CD14-positive monocyte (primary cell): Measurements from ENCODE around the gene NFATC1. TPM values are rescaled to one million over a fixed set of nuclear protein-coding genes. Genes with fewer than 3 reads are reported as not detected.

Source experiments
- DNase-seq, 3 donors: peaks; one replicate each; pipeline ENCODE4 v3.0.0-alpha.2; 2011 to 2022
- H2AFZ ChIP-seq: 2 replicates; pipeline ENCODE4 v1.6.0; 2012; ENCODE audit warnings: mild to moderate bottlenecking, low read depth, low read length, inconsistent platforms; ENCODE audit not compliant: insufficient read depth, poor library complexity, severe bottlenecking
- H3K27ac ChIP-seq, 2 donors: 1 replicate in 1 of 2; 2 replicates in 1 of 2; pipeline ENCODE4 v1.5.1; 2012 to 2013; ENCODE audit warnings: low read length in 2 of 2, control low read depth in 1 of 2, inconsistent platforms in 1 of 2, low read depth in 1 of 2, mild to moderate bottlenecking in 1 of 2
- H3K27me3 ChIP-seq, 2 donors: one replicate each; pipeline versions ENCODE4 v1.6.0 to v1.6.1; 2011 to 2013; ENCODE audit warnings: low read length in 2 of 2; ENCODE audit not compliant: control insufficient read depth in 2 of 2, insufficient read depth in 2 of 2
- H3K36me3 ChIP-seq, 2 donors: replicated peaks in 1 of 2; 1 replicate in 1 of 2; 2 replicates in 1 of 2; pipeline versions ENCODE4 v1.5.1 to v1.6.1; 2012 to 2013; ENCODE audit warnings: low read length in 2 of 2, control low read depth in 1 of 2, inconsistent platforms in 1 of 2, mild to moderate bottlenecking in 1 of 2; ENCODE audit not compliant: insufficient read depth in 2 of 2, control insufficient read depth in 1 of 2
- H3K4me1 ChIP-seq, 2 donors: 1 replicate in 1 of 2; 2 replicates in 1 of 2; pipeline versions ENCODE4 v1.5.1 to v1.6.1; 2012 to 2013; ENCODE audit warnings: low read length in 2 of 2, control low read depth in 1 of 2, inconsistent platforms in 1 of 2, mild to moderate bottlenecking in 1 of 2, moderate library complexity in 1 of 2; ENCODE audit not compliant: insufficient read depth in 2 of 2, control insufficient read depth in 1 of 2
- H3K4me2 ChIP-seq: replicated peaks from 2 replicates; pipeline ENCODE3; 2012; ENCODE audit warnings: low read length, moderate library complexity, mild to moderate bottlenecking; ENCODE audit not compliant: poor library complexity, severe bottlenecking; ENCODE audit errors: extremely low read depth
- H3K4me3 ChIP-seq, 3 experiments: fragments of 200-600 bp in 1 of 3; sonication (generic) in 1 of 3; replicated peaks in 1 of 3; 1 replicate in 2 of 3; 2 replicates in 1 of 3; pipeline ENCODE4 v1.5.1; 2011 to 2013; ENCODE audit warnings: low read length in 3 of 3, mild to moderate bottlenecking in 3 of 3, control low read depth in 2 of 3, low read depth in 2 of 3, inconsistent platforms in 1 of 3, moderate library complexity in 1 of 3
- H3K79me2 ChIP-seq: 2 replicates; pipeline ENCODE4 v1.6.0; 2012; ENCODE audit warnings: mild to moderate bottlenecking, control low read depth, inconsistent platforms, low read length, moderate library complexity; ENCODE audit not compliant: insufficient read depth
- H3K9ac ChIP-seq: 2 replicates; pipeline ENCODE4 v1.6.0; 2017; ENCODE audit warnings: low read length, mild to moderate bottlenecking; ENCODE audit not compliant: insufficient read depth, poor library complexity, severe bottlenecking
- H3K9me3 ChIP-seq, 2 donors: replicated peaks in 1 of 2; 1 replicate in 1 of 2; 2 replicates in 1 of 2; pipeline versions ENCODE4 v1.5.1 to v1.6.1; 2012 to 2013; ENCODE audit warnings: low read length in 2 of 2, control low read depth in 1 of 2; ENCODE audit not compliant: control insufficient read depth in 1 of 2, insufficient read depth in 1 of 2
- H4K20me1 ChIP-seq: 2 replicates; pipeline ENCODE4 v1.6.0; 2012; ENCODE audit warnings: mild to moderate bottlenecking, low read length, control low read depth, moderate library complexity; ENCODE audit not compliant: insufficient read depth
- H3K27ac Mint-ChIP-seq, 7 donors: one replicate each; pipeline ENCODE4 v1.8.0; 2020; ENCODE audit warnings: mild to moderate bottlenecking in 7 of 7, mixed read lengths in 7 of 7, moderate library complexity in 6 of 7, inconsistent platforms in 2 of 7
- H3K27me3 Mint-ChIP-seq, 3 donors: one replicate each; pipeline ENCODE4 v1.8.0; 2021 to 2022; ENCODE audit warnings: low read depth in 3 of 3, mild to moderate bottlenecking in 3 of 3, mixed read lengths in 3 of 3, moderate library complexity in 3 of 3, inconsistent platforms in 1 of 3
- H3K36me3 Mint-ChIP-seq, 2 donors: one replicate each; pipeline ENCODE4 v1.8.0; 2020; ENCODE audit warnings: mixed read lengths in 2 of 2, inconsistent platforms in 1 of 2, mild to moderate bottlenecking in 1 of 2
- H3K4me1 Mint-ChIP-seq: one replicate; pipeline ENCODE4 v1.8.0; 2020; ENCODE audit warnings: mild to moderate bottlenecking, mixed read lengths
- H3K4me3 Mint-ChIP-seq, 2 donors: one replicate each; pipeline ENCODE4 v1.8.0; 2020; ENCODE audit warnings: mild to moderate bottlenecking in 2 of 2, mixed read lengths in 2 of 2, moderate library complexity in 1 of 2
- H3K9me3 Mint-ChIP-seq, 7 donors: one replicate each; pipeline ENCODE4 v1.8.0; 2020 to 2022; ENCODE audit warnings: mixed read lengths in 7 of 7, mild to moderate bottlenecking in 6 of 7, moderate library complexity in 6 of 7, inconsistent platforms in 2 of 7
- WGBS: methylation state at CpG from one replicate; pipeline ENCODE4 v1.1.5; 2013; ENCODE audit warnings: missing lambda C conversion rate; ENCODE audit not compliant: insufficient coverage; 5-methylcytosine and 5-hydroxymethylcytosine counted together
- intact Hi-C, 2 donors: fragments of 100-400 bp; cut with micrococcal nuclease; formaldehyde crosslinking; loops; one replicate each; pipeline versions ENCODE4 v1.15.0 to v1.15.1; 2023
- polyA plus RNA-seq, 3 donors: library from polyadenylated mRNA; depleted of rRNA in 1 of 3; unstranded in 2 of 3; stranded (reverse) in 1 of 3; fragments of 300-500 nt in 2 of 3; fragments of >200 nt in 1 of 3; fragmentation: Illumina TruSeq in 2 of 3; gene quantifications; 1 replicate in 2 of 3; 2 replicates in 1 of 3; pipeline ENCODE4 v1.2.3, GENCODE V29; 2012 to 2021
- TF ChIP-seq, protein P1 (sequence below): fragments of 200-600 bp; IDR thresholded peaks from one replicate; pipeline ENCODE4 v1.8.0; 2022; ENCODE audit warnings: antibody characterized with exemption, mild to moderate bottlenecking

NFATC1 gene
- polyA plus RNA-seq, 3 donors = 7.8 to 10.7 (median 8.3) TPM

GRCh38 chr18:79489899-79490625 is 94.3 kb downstream of the NFATC1 start:
- peak overlapping the region in 1 of 7 donors; percentile 18 for H3K27ac Mint-ChIP-seq
- H3K4me3 ChIP-seq = no peak overlapping the region
- peaks cover 0 to 2% (median 1%) of the 10 kb centered on the region in 3 donors for H3K27me3 Mint-ChIP-seq
- H3K9ac ChIP-seq = no peak overlapping the region
- no peak overlapping the region for H3K27ac ChIP-seq
- peaks cover 29 to 79% of the 10 kb centered on the region in 2 donors for H3K36me3 ChIP-seq
- intact Hi-C loops = no loop called here
- no peaks in the 10 kb centered on the region for H3K27me3 ChIP-seq
- no peak overlapping the region for H2AFZ ChIP-seq
- no peaks in the 10 kb centered on the region for H3K4me1 Mint-ChIP-seq
- 69% methylated on average over 12 of the region's 16 CpGs for WGBS
- H3K36me3 Mint-ChIP-seq = peaks cover 32 to 73% of the 10 kb centered on the region in 2 donors
- no peak overlapping the region for H3K4me3 Mint-ChIP-seq
- H4K20me1 ChIP-seq = no peaks in the 10 kb centered on the region
- no peaks in the 10 kb centered on the region for H3K4me1 ChIP-seq
- H3K9me3 ChIP-seq = peaks cover 37 to 50% of the 10 kb centered on the region in 2 donors
- peaks cover 16 to 46% (median 31%) of the 10 kb centered on the region in 7 donors for H3K9me3 Mint-ChIP-seq
- DNase-seq = no peak
- H3K79me2 ChIP-seq = no peaks in the 10 kb centered on the region
- TF ChIP-seq, protein P1, sequence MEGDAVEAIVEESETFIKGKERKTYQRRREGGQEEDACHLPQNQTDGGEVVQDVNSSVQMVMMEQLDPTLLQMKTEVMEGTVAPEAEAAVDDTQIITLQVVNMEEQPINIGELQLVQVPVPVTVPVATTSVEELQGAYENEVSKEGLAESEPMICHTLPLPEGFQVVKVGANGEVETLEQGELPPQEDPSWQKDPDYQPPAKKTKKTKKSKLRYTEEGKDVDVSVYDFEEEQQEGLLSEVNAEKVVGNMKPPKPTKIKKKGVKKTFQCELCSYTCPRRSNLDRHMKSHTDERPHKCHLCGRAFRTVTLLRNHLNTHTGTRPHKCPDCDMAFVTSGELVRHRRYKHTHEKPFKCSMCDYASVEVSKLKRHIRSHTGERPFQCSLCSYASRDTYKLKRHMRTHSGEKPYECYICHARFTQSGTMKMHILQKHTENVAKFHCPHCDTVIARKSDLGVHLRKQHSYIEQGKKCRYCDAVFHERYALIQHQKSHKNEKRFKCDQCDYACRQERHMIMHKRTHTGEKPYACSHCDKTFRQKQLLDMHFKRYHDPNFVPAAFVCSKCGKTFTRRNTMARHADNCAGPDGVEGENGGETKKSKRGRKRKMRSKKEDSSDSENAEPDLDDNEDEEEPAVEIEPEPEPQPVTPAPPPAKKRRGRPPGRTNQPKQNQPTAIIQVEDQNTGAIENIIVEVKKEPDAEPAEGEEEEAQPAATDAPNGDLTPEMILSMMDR = no peak
- no peak overlapping the region for H3K4me2 ChIP-seq

DNA sequence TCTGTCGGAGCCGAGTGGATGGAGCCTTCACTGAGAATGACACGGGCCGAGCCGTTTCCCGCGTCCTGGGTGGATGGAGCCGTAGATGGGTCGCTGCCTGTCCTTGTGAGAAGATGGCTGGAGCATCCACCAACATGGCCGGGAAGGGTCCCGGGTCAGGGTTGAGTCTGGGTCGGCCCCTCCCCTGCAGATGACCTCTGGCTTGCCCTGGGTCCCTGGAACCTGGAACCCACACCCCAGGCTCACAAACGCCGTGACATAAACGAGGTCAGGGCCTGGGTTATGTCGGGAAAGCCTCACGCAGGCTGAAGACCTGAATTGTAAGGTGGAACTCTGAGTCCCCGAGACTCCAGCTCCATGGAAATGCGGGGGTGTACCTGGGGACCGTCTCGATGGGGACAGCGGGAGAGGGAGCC is 94.9 kb downstream of the NFATC1 start:
- no peak for DNase-seq
- peaks cover 21 to 52% (median 37%) of the 10 kb centered on the region in 7 donors for H3K9me3 Mint-ChIP-seq
- WGBS = 96% methylated on average over 16 of the region's 22 CpGs

More for the DNA sequence above, 94.9 kb downstream of the NFATC1 start:
- H3K4me3 ChIP-seq = no peak overlapping the region
- Mint-ChIP-seq H3K27ac (peak overlapping the region in 1 of 7 donors; percentile 54), H3K4me1 (no peaks in the 10 kb centered on the region), H3K36me3 (peaks cover 32 to 75% of the 10 kb centered on the region in 2 donors), H3K4me3 (no peak overlapping the region), H3K27me3 (peaks cover 0 to 2% (median 1%) of the 10 kb centered on the region in 3 donors)
- H3K79me2 ChIP-seq = no peaks in the 10 kb centered on the region
- H3K9me3 ChIP-seq = peaks cover 43 to 56% of the 10 kb centered on the region in 2 donors
- H3K36me3 ChIP-seq = peaks cover 29 to 84% of the 10 kb centered on the region in 2 donors
- H3K27me3 ChIP-seq = no peaks in the 10 kb centered on the region
- no peak overlapping the region for H2AFZ ChIP-seq
- TF ChIP-seq, protein P1 = no peak
- intact Hi-C loops = no loop called here
- H3K9ac ChIP-seq = no peak overlapping the region
- H3K4me2 ChIP-seq = no peak overlapping the region
- H4K20me1 ChIP-seq = no peaks in the 10 kb centered on the region
- no peak overlapping the region for H3K27ac ChIP-seq
- no peaks in the 10 kb centered on the region for H3K4me1 ChIP-seq
